ENCODE data around the gene CCDC87. TPM values are rescaled to one million over a fixed set of nuclear protein-coding genes. Genes with fewer than 3 reads are reported as not detected.

Gene CCDC87
- total and polyA plus RNA-seq, 2 experiments from 2014 or later = 0.39 to 1.2 TPM

DNA sequence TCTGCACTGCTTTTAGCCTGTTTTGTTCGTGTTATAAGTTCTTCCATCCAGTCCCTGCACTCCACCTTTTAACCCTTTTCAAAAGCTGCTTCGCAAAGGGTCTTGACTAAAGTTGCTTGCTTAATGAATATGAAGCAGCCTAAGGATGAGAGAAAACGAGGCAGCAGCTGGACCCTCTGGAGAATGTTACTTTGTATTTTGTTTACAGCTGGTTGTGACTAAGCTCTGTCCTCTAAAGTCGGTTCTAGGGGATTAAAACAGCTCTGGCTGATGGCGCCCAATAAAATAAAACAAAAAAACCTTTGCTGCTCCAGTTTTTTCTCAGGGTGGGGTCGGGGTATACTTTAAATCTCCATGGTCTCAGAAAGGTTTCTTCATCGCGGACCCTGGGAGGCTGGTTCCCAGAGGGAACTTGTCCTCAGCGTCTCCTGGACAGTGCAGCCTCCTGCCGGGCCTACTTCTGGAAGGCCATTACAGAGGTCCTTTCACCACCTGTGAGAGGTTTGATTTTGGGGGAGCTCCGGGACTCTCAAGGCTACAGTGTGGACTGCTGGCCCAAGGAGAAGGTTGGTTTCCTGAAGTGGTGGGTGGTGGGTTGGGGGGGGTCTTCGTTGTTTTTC lies 44.8 kb upstream of the CCDC87 start:
- Histone ChIP-seq H3K27me3 (ENCODE audit: insufficient read depth) (no peaks in the 10 kb centered on the region), H3K9me2 (ENCODE audit: insufficient read depth) (no peaks in the 10 kb centered on the region), H3K27ac (ENCODE audit: low read depth) (peak overlapping the region; percentile 90), H4K20me1 (replicated peaks; ENCODE audit: insufficient read depth) (peaks cover 56% of the 10 kb centered on the region), H3F3A (replicated peaks; ENCODE audit: low read depth) (peaks cover 29% of the 10 kb centered on the region), H3K4me3 (peak overlapping the region; percentile 43), H2AFZ (no peak overlapping the region), H3K4me2 (peak overlapping the region; percentile 70), H3K36me3 (ENCODE audit: insufficient read depth) (peaks cover 38% of the 10 kb centered on the region), H3K79me2 (replicated peaks; ENCODE audit: insufficient read depth) (peaks cover 89% of the 10 kb centered on the region), H3K4me1 (ENCODE audit: insufficient read depth) (peaks cover 34% of the 10 kb centered on the region)
- Mint-ChIP-seq H3K27me3 (ENCODE audit: insufficient read depth, low read depth, poor library complexity) (peaks cover 24% of the 10 kb centered on the region), H3K9me3 (peaks cover 4% of the 10 kb centered on the region; the same call in 1 of the 3 replicates), H3K4me1 (peaks cover 44% of the 10 kb centered on the region), H3K4me3 (peak overlapping the region; percentile 97), H3K27ac (peak overlapping the region; percentile 99), H3K36me3 (ENCODE audit: low read depth) (peaks cover 63% of the 10 kb centered on the region)
- DNase-seq (ENCODE audit: low spot score) (peak; percentile 26), ATAC-seq (peak; percentile 31)
- no peak for TF ChIP-seq JUNB (IDR thresholded peaks at IDR 0.05; ENCODE audit: unreplicated experiment)
- no peak for TF ChIP-seq EZH2phosphoT487 (IDR thresholded peaks at IDR 0.05; ENCODE audit: unreplicated experiment)
- no peak for TF ChIP-seq CREB1 (CRISPR knock-in tag; IDR thresholded peaks at IDR 0.05; ENCODE audit: low read depth)
- no peak for TF ChIP-seq REST (IDR thresholded peaks at IDR 0.05; ENCODE audit: unreplicated experiment)
- no peak for TF ChIP-seq ZNF462 (CRISPR knock-in tag; IDR thresholded peaks at IDR 0.05)
- no peak for TF ChIP-seq STAT1 (IDR thresholded peaks at IDR 0.05; ENCODE audit: unreplicated experiment)
- TF ChIP-seq POLR2AphosphoS5 (IDR thresholded peaks at IDR 0.05; ENCODE audit: low read depth) = no peak
- TF ChIP-seq NANOG (IDR thresholded peaks at IDR 0.05; ENCODE audit: borderline replicate concordance) = no peak
- no peak for TF ChIP-seq EZH2 (IDR thresholded peaks at IDR 0.05; ENCODE audit: low read depth, unreplicated experiment)
- TF ChIP-seq ETS1 (IDR thresholded peaks at IDR 0.05) = no peak
- TF ChIP-seq ZNF114 (CRISPR knock-in tag; IDR thresholded peaks at IDR 0.05) = no peak
- TF ChIP-seq, protein P1, sequence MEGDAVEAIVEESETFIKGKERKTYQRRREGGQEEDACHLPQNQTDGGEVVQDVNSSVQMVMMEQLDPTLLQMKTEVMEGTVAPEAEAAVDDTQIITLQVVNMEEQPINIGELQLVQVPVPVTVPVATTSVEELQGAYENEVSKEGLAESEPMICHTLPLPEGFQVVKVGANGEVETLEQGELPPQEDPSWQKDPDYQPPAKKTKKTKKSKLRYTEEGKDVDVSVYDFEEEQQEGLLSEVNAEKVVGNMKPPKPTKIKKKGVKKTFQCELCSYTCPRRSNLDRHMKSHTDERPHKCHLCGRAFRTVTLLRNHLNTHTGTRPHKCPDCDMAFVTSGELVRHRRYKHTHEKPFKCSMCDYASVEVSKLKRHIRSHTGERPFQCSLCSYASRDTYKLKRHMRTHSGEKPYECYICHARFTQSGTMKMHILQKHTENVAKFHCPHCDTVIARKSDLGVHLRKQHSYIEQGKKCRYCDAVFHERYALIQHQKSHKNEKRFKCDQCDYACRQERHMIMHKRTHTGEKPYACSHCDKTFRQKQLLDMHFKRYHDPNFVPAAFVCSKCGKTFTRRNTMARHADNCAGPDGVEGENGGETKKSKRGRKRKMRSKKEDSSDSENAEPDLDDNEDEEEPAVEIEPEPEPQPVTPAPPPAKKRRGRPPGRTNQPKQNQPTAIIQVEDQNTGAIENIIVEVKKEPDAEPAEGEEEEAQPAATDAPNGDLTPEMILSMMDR (conservative IDR thresholded peaks at IDR 0.05; ENCODE audit: low read depth in 2 of 2) = no peak
